HG02763 (cell line): Measurements from ENCODE around the gene ZNRF2.
A peak's percentile ranks its signal among the peaks of the same experiment; 100 is the strongest.

ENCODE experiments used
- ATAC-seq: cut with Tn5 transposase; IDR thresholded peaks from one replicate; pipeline ENCODE4 v1.9.1; 2021; ENCODE audit warnings: mild to moderate bottlenecking, moderate library complexity; ENCODE audit not compliant: unreplicated experiment

Gene ZNRF2

DNA sequence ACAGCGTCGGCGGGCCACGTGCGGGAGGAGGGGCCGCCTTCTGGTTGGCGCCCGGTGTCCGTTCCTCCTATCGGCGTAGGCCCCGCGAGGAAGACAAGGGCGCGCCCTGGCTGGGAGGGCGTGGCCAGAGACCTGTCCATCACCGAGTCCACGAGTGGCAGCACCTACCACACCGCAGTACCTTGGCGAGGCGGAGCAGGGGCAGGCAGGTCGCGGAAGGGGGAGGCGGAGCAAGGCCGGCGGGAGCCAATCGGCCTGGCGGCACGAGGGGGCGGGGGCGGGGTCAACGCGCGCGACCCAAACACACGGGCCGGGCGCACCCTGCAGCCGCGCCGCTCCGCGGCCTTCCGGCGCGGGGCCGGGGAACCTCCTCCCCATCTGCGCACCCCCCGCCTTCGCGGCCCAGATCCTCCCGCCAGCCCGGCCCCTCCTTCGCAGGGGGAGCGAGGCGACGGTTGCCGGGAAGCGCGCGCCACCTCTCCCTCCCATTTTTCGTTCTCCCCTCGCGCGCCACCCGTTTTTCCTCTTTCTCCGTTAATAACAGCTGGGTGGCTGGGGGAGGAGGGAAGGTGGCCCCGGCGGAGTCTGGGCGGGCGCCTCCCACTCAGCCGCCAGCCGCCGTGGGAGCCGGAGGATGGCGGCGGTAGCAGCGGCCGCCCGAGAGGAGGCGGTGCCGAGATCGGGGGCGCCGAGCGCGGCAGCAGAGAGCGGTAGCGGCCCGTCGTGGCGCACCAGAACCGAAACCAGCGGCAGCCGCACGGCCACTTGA lies at the start of gene ZNRF2:
TSS of gene ZNRF2 (plus strand) at position 300 of the 769 bp plus-strand sequence. CDS start 761 bp downstream, outside the sequence.
- peak; percentile 81 for ATAC-seq

DNA sequence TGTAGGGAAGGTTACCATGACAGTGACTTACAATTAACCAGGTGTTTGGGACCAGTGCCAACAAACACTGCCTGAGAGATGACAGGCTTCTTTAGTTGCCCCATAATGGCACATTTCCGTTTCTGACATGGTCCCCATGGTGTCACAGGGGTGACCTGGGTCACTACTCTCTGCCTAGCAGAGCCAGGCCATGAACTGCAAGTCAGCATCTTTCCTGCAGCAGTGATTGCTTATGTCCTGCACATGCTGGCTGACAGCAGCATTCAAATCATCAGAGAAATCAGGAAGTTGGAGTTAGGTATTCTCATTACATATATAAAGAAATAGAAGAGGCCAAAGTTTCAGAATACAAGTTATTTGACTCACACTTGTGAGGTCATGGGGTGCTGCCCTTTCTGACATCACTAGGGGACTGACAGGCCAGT lies 47.1 kb upstream of the ZNRF2 start:
- no peak for ATAC-seq

DNA sequence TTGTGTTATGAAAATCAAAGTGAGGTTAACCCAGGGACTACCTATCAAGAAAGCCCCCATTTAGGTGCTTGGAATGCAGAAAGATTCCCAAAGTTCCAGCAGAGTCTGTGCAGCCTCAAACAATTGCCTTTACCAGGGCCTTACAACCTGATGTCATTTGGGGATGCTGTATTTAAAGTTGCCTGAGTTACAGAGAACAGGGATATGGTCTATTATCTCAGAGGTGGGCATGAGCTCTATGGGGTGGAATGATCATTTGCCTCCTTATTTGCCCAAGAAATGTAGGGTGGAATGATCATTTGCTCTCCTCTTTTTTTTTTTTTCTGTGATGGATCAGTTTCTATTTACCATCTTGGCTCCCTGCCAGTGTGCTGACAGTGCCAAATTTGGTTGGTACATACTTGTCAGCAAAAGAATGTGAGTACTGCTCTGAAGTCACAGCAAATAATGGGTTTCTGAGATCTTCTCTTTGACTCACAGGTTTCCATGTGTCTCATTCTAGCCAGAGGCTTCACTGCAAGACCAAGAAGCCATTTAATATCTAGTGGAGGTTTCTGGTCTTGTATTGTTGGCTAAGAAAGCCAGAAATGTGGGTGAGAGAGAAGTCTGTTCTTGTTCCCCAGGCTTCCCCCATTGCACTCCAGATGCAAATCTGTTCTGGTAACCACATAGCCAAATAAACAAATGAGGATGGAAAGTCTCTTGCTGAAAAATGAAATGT lies 45.5 kb upstream of the ZNRF2 start:
- ATAC-seq = peak; percentile 69

DNA sequence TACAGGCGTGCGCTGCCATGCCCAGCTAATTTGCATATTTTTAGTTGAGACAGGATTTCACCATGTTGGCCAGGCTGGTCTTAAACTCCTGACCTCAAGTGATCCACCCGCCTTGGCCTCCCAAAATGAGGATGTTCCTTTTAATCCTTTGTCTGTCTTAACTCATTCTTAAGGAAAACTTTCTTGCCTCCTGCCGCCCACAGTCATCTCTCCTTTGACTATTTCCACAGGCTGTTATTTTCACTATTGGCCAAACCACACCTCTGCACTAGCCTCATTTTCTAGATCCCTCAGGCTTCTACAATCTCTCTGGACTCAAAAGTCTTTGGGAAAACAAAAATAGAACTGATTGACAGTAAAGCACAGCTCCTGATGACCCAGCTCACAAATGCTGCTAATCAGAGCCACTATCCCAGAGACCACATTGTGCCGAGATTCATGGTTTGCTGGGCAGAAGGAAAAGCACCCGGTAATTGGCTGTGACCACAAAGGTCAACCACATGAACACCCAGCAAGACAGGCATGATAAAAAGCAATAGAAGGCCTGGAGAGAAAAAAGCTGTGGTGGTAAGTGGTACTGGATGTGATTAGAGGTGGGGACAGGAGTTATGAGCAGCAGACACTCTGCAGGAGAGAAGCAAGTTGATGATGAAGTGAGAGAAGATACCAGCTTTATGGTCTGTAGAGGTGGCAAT lies 44.1 kb upstream of the ZNRF2 start:
- no peak for ATAC-seq

DNA sequence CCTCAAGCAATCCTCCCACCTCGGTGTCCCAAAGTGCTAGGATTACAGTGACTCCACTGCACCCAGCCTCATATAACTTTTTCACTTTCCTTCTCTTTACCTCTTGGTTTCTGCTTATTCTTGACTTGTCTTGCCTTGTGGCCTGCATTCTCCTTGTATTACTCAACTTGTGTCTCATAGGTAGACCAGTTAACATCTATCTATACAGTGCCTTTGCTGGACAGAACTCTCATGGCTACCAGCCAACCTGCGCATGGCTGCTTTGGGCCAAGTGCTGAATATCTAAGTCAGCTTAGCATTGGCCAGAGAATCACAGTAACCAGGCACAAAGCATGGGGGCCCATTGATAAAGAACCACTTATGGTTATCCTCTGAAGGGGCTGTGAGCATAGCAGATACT lies 42.6 kb upstream of the ZNRF2 start:
- ATAC-seq = no peak

DNA sequence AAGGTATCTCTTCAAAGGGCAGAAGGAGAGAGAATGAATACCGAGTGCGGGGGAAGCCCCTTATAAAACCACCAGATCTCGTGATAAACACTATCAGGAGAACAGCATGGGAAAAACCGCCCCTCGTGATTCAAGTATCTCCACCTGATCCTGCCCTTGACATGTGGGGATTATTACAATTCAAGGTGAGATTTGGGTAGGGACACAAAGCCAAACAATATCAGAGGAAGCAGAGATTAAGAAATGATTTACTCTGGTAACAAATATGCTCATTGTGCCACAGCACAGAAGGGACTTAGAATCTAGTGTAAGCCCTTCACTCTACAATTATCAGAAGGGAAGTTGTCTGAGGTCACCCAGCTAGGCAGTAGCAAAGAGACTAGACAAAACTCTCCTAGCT lies 40.1 kb upstream of the ZNRF2 start:
- no peak for ATAC-seq

DNA sequence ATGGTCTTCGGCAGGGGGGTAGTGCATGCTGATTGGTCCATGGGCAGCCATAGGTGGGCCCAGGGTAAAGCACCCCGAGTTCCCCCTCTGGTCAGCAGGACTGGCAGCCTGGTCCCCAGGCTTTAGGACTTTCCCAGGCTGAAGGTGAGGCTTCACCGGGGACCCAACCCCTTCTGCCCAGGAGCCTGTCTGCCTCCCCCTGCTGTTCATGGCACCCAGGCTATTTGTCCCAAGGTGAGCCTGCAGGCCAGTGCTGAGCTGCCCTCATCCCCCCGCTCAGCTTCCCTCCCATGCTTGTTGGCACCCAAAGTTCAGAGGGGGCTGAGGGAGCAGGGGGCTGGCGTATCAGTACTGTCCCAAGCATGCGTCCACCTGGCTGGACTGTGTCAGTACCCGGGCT lies 38.5 kb upstream of the ZNRF2 start:
- no peak for ATAC-seq

DNA sequence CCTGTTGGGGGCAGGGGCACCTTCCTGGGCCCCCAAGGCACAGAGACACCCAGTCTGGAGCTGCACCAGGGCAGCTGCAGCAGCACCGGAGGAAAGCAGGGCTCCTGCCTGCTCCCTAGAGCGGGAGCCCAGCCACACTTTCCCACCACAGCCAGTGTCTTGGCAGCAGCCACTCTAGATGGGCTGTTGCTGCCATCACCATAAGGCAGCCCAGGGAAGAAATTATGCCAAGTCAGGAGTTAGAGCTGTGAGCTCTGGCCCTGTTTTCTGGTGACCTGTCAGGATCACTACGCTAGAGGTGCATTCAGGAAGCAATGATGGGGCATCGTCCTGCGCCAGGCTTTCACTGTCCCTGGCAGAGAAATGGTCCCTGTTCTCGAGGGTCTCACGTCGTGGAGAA lies 38.0 kb upstream of the ZNRF2 start:
- ATAC-seq = no peak

DNA sequence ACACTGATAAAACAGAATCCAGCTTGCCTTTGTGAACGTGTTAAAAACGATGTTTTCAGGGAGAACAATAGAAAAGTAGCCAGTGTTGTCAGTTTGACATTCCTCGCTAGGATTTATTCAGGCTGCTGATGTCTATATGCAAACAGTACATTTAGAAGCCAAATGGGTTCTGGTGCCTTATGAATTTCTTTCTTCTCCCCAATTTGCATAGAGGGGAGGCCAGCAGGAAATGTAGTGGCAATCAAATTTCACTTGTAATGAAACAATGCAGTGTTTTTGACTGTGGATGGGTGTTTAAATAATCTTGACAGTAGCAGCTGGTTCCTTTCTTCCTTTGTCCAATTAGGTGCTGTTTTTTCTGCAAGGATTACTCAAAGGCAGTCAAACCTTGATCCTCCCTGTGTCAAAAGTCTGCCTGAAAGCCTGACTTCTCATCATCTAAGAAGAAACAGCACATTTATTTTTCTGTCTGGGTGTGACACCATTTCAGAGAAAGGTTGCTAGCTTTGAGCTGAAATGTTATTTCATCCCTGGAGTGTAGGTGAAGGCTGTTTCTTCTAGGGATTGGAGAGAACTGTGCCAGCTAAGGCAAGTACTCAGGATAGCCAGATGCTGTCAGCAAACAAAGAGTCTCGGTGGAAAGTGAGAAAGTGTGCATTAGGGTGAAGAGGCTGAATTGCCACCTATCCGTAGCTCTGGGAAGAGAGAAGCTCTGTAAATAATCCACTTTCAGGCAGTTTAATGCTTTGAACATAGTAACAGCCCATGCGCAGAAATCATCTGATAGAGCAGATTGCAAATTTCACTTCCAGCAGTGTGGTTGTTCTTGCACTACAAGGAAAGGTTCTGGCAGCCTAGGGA lies 36.6 kb upstream of the ZNRF2 start:
- no peak for ATAC-seq

DNA sequence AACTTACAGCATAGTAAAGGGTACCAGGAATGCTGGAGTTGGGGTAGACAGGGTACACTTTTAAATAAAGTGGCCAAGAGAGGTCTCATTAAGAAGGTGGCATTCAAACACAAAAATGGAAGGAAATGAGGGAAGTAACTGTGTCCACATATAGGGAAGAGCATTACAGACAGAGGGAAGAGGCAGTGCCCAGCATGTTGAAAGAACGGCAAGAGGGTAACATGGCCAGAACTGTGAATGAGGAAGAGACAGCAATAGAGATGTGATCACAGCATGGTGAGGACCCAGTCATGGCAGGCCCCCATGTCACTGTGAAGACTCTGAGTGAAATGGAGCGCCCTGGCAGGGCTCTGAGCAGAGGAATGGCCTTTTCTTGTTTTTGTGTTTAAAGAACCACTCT lies 35.1 kb upstream of the ZNRF2 start:
- ATAC-seq = no peak

DNA sequence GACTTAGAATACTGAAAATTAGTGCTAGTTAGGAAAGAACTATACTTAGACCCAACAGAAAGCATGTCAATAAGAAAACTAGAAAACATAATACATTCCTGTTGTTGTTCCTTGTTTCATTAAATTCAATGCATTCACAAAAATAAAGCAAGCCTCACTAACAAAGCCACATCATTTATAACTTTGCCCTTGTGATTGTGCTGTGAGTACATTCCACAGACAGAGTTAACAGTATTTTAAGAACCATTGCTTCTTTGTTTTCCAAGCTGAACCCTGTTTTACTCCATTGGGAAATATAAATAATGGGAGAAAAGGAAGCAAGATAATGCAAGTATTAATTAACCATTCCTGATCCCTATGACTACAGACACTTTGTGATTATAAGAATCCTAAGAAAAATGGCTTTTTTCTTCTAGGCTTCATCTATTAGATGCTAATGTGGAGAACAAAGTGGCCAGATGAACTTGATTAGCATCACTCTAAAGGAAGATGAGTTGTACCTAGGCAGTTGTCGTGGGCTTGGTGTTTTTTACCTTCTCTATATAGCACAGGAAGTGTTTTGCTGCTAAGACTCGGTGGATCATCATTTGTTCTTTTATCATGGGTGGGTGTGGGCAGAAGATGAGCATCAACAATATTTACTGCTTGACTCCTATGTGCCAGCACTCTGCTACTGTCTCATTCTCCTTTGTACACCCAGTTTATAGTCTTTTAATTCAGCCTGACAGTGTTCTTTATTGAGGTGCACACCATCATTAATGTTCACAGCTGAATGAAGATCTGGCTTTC lies 34.2 kb upstream of the ZNRF2 start:
- ATAC-seq = no peak

DNA sequence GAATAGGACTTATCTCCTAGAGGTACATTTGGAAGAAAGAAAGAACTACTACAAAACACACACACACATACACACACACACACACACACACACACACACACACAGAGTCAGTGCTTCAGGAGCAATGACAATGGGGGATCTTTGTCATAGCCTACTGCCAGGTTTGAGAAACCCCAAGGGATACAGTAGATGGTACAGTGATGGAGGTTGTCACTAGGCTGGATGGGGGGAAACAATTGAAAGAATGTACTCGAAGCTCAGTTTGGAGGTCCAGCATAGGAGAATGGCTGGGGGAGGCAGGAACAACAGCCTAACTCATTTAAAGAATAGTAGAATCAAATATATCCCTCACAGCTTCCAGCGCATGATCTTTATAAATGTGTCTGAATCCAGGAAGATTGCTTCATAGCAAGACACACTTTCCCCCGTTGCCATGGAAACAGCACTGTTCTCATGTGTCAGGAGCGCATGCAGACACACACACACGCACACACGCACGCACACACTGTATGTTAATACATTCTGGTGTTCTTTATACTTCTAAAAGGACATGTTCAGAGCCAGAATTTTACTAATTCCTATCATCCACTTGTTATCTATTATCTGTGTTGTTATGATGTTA lies 32.6 kb upstream of the ZNRF2 start:
- ATAC-seq = no peak

DNA sequence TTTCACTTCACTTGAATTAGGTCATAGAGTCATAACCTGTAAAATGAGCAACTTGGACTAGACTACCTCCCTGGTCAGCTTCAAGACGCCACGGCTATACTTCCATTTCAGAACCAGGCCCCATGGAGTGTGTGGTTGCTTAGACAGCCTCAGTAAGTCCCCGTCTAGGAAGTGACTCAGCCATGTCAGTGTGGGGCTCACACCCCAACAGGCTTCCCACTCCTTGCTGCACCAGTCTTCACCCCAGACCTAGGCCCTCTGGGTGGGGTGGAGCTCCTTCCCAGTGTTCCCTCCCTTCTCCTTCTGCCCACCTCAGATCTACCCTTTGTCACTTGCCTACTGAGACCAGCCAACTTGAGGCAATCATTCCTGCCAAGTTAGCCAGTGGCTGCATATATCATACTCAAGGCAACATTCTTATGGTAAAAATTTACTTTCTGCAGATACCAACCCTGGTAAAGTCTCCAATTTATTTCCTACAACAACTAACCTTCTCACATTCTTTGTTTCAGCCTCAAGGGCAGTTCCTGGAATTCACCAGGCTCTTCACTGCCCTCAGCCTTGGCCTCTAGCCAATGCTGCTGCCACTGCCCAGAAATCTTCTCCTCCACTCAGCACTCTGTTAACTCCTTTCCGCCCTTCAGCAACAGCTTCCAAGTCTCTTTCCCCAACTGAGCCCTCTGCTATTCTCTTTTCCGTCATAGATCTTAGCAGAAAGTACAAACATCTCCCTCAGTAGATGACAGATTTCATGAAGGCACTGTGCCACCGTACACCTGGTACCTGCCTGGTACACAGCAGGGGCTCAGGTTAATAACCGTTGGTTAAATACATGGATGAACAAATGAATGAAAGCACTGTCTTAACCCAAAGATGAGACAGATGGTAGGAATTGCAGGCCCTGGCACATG lies 31.3 kb upstream of the ZNRF2 start:
- ATAC-seq = no peak

DNA sequence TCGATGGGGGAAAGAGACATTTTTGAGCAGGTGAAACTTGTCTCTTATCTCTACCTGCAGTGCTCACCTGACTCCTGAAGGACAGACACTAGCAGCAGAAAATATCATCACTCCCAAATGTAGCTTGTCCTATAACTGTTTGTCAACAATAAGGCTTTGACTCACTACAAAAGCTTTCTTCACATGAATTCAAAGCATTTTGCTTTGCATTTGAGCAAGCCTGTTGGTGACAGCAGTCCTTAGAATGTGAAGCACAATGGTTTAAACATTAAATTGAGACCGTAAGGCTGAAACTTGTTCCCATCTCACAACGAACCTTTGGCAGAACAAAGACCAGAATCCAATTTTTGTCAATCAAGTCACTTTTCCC lies 30.6 kb upstream of the ZNRF2 start:
- no peak for ATAC-seq

DNA sequence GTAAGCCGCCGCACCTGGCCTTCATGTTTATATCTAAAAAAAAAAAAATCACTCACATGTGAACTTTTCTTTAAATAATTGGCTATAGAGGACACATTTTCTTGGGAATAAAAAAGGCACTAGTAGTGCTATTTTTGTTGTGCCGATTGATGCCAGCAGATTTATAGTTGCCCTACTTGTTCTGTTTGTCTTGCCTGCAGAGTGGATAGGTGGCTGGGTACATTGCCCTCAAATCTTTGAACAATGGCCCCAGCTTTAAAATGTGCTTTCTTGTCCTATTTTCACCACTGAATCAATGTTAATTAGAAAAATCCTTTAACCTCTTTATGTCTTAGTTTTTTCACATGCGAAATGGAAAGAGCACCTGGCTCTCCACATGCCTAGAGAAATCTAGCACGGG lies 30.1 kb upstream of the ZNRF2 start:
- no peak for ATAC-seq

DNA sequence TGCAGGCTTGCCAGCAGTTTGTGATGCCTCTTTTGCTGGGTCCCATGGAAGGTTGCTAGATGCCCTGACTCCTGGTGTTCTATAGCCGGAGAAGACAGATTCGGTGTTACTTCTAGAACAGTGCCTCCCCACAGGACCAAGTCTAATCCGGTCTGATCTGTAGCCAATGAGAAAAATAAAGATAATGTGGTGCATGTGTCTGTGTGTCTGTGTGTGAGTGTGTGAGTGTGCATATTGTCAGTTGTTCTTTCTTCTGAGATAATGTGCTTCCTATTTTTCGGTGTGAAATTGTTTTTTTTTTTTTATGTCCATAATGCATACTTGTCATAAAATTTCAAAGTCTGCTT lies 29.7 kb upstream of the ZNRF2 start:
- no peak for ATAC-seq

DNA sequence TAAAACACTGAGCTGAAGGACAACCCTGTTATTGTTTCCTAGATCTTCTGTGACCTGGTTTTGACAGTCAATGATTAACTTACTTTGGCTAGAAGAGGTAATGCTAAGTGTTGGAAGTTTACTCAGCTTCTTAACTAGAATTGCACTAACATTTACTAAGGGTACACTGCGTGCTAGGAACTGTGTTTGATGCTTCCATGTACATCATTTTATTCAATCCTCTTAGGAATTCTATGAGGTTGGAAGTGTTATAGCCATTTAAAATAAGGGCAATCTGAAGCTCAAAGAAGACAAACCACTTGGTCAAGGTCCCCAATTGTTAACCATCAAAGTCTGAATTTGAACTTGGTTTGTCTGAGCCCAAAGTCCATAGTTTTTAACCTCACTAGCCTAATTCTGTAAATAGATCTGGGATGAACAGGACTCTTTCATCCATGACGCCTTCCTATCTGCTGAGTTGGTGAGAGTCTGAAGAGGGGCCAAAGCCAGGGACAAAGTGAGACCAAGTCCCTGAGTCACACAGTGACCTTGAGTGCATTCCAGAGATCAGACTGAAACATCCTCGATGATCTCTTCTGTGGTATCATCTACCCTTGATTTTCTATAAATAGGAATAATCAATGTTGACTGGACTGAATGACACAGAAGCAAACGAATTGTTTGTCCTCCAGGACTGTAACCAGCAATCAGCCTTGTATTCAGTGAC lies 29.2 kb upstream of the ZNRF2 start:
- no peak for ATAC-seq

DNA sequence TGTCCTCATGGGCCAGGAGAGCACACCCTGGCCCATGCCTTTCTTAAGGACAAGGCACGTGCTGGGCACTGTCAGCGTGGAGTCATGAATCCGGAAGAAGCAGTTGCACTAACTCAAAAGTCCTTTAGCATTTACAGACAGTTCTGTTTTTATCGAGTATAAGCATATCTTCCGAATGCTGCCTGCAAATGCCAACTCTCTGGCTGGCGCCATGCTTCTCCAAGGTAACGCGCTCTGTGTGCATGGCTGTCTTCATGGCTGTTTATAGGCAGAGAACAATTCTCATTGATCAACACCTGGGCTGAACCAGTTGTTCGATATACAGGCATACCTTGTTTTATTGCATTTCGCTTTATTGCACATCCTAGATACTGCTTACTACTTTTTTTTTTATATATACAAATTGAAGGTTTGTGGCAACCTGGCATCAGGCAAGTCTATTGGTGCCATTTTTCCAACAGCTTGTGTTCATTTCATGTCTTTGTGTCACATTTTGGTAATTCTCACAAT lies 28.0 kb upstream of the ZNRF2 start:
- no peak for ATAC-seq
